Calu3 (cell line): Measurements from ENCODE around the gene IKZF5. TPM values are rescaled to one million over a fixed set of nuclear protein-coding genes. Genes with fewer than 3 reads are reported as not detected.

Source experiments
- BruUV-seq: library from RNA; stranded (reverse); fragments of 400-500 nt; replicated peaks from 2 replicates; lab custom pipeline; 2021; lab: Mats Ljungman, UMichigan
- CTCF ChIA-PET: fragments of 300-600 bp; sonication (Branson Sonifier 250); formaldehyde crosslinking; loops from one replicate; lab custom pipeline; 2022; ENCODE audit warnings: antibody characterized with exemption; lab: Charles Lee
- DNase-seq: peaks from one replicate; pipeline ENCODE4 v3.0.0; 2022
- H3K27ac Mint-ChIP-seq: one replicate; pipeline ENCODE4 v1.8.0; 2022; ENCODE audit warnings: mixed read lengths; ENCODE audit not compliant: unreplicated experiment
- H3K27me3 Mint-ChIP-seq: one replicate; pipeline ENCODE4 v1.8.0; 2022; ENCODE audit warnings: mixed read lengths; ENCODE audit not compliant: unreplicated experiment
- H3K36me3 Mint-ChIP-seq: one replicate; pipeline ENCODE4 v1.8.0; 2022; ENCODE audit warnings: mild to moderate bottlenecking, moderate library complexity, mixed read lengths; ENCODE audit not compliant: insufficient read depth, unreplicated experiment
- H3K4me1 Mint-ChIP-seq: one replicate; pipeline ENCODE4 v1.8.0; 2022; ENCODE audit warnings: mild to moderate bottlenecking, low read depth, mixed read lengths; ENCODE audit not compliant: unreplicated experiment
- H3K4me3 Mint-ChIP-seq: one replicate; pipeline ENCODE4 v1.8.0; 2022; ENCODE audit warnings: mild to moderate bottlenecking, low read depth, moderate library complexity, mixed read lengths; ENCODE audit not compliant: unreplicated experiment
- H3K9me3 Mint-ChIP-seq: one replicate; pipeline ENCODE4 v1.8.0; 2022; ENCODE audit warnings: low read depth, mixed read lengths; ENCODE audit not compliant: unreplicated experiment
- intact Hi-C: fragments of 100-400 bp; cut with micrococcal nuclease; formaldehyde crosslinking; loops from one replicate; pipeline ENCODE4 v1.10.0; 2022; ENCODE audit not compliant: unreplicated experiment
- total RNA-seq: library from RNA; stranded (reverse); gene quantifications from 2 replicates; pipeline ENCODE4 v1.2.3, GENCODE V29; 2022
- TF ChIP-seq, protein P1 (sequence below): fragments of 200-600 bp; IDR thresholded peaks from one replicate; pipeline ENCODE4 v1.8.0; 2022; ENCODE audit warnings: antibody characterized with exemption; ENCODE audit not compliant: unreplicated experiment

IKZF5 gene
- total RNA-seq, 1 experiment from 2014 or later = 9.2 TPM

DNA sequence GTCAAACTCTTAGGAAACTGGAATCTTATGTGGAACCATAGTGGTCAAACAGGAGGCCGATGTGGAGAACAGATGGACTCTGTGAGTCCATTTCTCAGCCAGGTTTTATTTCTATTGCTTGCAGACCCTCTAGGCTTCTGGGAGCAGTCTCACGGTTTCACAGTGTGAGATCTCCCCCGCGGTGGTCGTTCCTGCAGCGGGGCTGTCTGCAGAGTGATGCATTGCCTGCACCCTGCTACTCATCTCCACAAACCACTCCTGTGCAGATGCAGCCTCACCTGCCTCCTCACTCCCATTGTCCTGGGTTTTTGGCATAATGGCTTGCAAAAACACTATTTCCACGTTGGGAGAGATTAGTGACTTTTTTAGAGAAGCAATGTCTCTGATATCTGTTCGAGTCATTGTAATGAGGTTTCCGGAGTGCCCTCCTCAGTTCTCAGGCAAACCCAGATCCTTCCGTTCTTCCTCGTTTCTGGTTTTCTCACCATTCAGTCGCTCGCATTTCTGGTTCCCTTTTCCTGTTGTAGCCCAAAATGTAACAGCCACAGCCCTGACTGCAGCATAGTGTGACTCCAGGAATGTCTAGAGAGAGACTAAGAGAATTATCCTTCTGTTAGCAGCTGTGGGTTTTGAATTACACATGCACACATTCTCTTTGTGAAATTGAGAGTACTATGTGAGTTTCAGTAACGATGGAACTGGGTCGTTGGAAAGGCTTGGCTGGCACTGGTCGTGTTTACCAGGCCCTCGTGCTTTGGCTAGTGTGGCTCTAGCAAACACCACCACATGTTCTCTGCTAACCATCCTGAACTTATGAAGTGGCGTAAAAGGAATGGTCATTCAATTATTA is 30.4 kb upstream of the IKZF5 start:
- Mint-ChIP-seq H3K27ac (no peak overlapping the region), H3K4me1 (no peaks in the 10 kb centered on the region), H3K36me3 (no peaks in the 10 kb centered on the region), H3K4me3 (no peak overlapping the region), H3K27me3 (no peaks in the 10 kb centered on the region), H3K9me3 (no peaks in the 10 kb centered on the region)
- CTCF ChIA-PET = no interaction called here
- no peak for DNase-seq
- intact Hi-C loops = no loop called here
- TF ChIP-seq, protein P1, sequence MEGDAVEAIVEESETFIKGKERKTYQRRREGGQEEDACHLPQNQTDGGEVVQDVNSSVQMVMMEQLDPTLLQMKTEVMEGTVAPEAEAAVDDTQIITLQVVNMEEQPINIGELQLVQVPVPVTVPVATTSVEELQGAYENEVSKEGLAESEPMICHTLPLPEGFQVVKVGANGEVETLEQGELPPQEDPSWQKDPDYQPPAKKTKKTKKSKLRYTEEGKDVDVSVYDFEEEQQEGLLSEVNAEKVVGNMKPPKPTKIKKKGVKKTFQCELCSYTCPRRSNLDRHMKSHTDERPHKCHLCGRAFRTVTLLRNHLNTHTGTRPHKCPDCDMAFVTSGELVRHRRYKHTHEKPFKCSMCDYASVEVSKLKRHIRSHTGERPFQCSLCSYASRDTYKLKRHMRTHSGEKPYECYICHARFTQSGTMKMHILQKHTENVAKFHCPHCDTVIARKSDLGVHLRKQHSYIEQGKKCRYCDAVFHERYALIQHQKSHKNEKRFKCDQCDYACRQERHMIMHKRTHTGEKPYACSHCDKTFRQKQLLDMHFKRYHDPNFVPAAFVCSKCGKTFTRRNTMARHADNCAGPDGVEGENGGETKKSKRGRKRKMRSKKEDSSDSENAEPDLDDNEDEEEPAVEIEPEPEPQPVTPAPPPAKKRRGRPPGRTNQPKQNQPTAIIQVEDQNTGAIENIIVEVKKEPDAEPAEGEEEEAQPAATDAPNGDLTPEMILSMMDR = no peak
- BruUV-seq = no TSS peak

DNA sequence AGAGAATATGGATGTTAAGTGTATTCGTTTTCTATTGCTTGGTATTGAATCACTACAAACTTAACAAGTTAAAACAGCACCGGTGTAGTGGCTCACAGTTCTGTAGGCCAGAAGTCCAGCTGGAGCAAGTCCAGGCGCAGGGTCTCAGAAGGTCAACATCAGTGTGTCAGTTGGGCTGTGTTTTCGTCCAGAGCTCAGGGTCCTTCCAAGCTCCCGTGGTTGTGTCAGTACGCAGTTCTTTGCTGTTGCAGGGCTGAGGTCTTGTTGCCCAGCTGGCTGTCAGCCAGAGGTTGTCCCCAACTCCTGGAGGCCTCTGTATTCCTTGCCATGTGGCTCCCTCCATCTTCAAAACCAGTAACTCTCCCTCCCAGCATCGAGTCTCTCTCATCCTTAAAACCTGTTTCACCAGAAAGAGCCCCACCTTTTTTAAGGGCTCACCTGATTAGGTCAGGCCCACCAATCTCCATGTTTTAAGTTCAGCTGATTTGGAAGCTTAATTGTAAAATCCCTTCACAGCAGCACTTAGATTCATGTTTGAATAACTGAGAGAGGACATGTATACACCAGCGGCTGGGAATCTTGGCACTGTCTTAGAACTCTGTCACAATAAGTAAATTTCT is 27.0 kb upstream of the IKZF5 start:
- no peaks in the 10 kb centered on the region for H3K9me3 Mint-ChIP-seq
- no peaks in the 10 kb centered on the region for H3K36me3 Mint-ChIP-seq
- CTCF ChIA-PET = no interaction called here
- no peaks in the 10 kb centered on the region for H3K27me3 Mint-ChIP-seq
- TF ChIP-seq, protein P1 = no peak
- no peak overlapping the region for H3K4me3 Mint-ChIP-seq
- no TSS peak for BruUV-seq
- no peak overlapping the region for H3K27ac Mint-ChIP-seq
- intact Hi-C loops = no loop called here
- no peak for DNase-seq
- no peaks in the 10 kb centered on the region for H3K4me1 Mint-ChIP-seq

DNA sequence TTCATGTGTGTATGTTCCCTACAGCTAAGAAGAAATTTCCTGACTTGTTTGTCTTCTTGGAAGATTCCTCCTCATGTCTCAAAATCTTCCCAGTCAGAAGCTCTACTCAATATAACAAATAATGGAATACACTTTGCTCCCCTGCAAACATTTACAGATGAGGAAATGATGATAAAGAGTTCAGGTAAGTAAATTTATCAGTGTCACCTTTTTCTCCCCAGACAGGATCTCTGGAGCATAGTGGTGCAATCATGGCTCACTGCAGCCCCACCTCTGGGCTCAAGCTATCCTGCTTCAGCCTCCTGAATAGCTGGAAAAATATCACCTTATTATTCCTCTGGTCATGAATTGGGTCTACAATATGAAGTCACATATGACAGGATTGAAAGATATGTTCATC is 25.7 kb upstream of the IKZF5 start:
- intact Hi-C loops = no loop called here
- no peaks in the 10 kb centered on the region for H3K9me3 Mint-ChIP-seq
- no TSS peak for BruUV-seq
- H3K4me3 Mint-ChIP-seq = no peak overlapping the region
- CTCF ChIA-PET = interaction anchor here (1.2 kb wide), 1 partner anchor 9 kb away, joined by 3 read pairs; no protein-coding TSS in a partner anchor
- H3K4me1 Mint-ChIP-seq = no peaks in the 10 kb centered on the region
- no peaks in the 10 kb centered on the region for H3K36me3 Mint-ChIP-seq
- H3K27me3 Mint-ChIP-seq = no peaks in the 10 kb centered on the region
- TF ChIP-seq, protein P1 = no peak
- DNase-seq = no peak
- no peak overlapping the region for H3K27ac Mint-ChIP-seq

DNA sequence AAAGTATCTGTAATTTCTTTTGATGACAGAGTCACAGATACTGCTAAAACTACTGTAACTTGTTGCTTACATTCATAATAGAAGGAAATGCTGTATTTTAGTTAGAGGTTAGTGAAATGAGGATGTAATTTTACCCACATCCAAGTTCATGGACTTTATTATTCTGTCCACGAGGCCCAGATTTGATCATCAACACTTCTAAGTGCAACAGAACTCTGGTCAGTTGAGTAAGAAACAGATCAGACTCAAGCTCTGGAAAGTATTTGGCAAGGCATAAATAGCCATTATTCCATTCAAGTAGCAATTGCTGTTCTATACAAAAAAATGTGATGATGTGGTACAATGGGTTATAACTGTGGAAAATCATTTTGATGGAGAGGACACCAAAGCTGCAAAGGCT is 22.5 kb upstream of the IKZF5 start:
- H3K27ac Mint-ChIP-seq = no peak overlapping the region
- CTCF ChIA-PET = no interaction called here
- H3K27me3 Mint-ChIP-seq = no peaks in the 10 kb centered on the region
- intact Hi-C loops = no loop called here
- H3K36me3 Mint-ChIP-seq = no peaks in the 10 kb centered on the region
- H3K9me3 Mint-ChIP-seq = no peaks in the 10 kb centered on the region
- TF ChIP-seq, protein P1 = no peak
- DNase-seq = no peak
- no peaks in the 10 kb centered on the region for H3K4me1 Mint-ChIP-seq
- no peak overlapping the region for H3K4me3 Mint-ChIP-seq
- no TSS peak for BruUV-seq
